Adipocyte (in vitro differentiated cells): ENCODE measurements around the gene FREM2.

Experiments used
- DNase-seq: peaks from one replicate; pipeline ENCODE4 v3.0.0-alpha.2; 2015; ENCODE audit warnings: low read depth
- H3K27me3 ChIP-seq: replicated peaks from 2 replicates; pipeline ENCODE4 v1.7.0; 2013; ENCODE audit warnings: mild to moderate bottlenecking, low read length, moderate library complexity; ENCODE audit not compliant: control insufficient read depth, insufficient read depth
- H3K36me3 ChIP-seq: 2 replicates; pipeline ENCODE4 v1.7.0; 2013; ENCODE audit warnings: low read length, mild to moderate bottlenecking, moderate library complexity; ENCODE audit not compliant: control insufficient read depth, insufficient read depth, severe bottlenecking
- H3K4me1 ChIP-seq: 2 replicates; pipeline ENCODE4 v1.7.0; 2013; ENCODE audit warnings: mild to moderate bottlenecking, low read length, moderate library complexity; ENCODE audit not compliant: control insufficient read depth, insufficient read depth
- H3K4me3 ChIP-seq: 2 replicates; pipeline ENCODE4 v1.7.0; 2013; ENCODE audit warnings: mild to moderate bottlenecking, low read length, moderate library complexity
- H3K9ac ChIP-seq: 2 replicates; pipeline ENCODE4 v1.7.0; 2013; ENCODE audit warnings: mild to moderate bottlenecking, low read length, moderate library complexity
- H3K9me3 ChIP-seq: 2 replicates; pipeline ENCODE4 v1.7.0; 2013; ENCODE audit warnings: mild to moderate bottlenecking, low read length, moderate library complexity; ENCODE audit not compliant: control insufficient read depth

The FREM2 gene

GRCh38 chr13:38686577-38687245, at the start of gene FREM2:
Gene FREM2 (plus strand): TSS chr13:38687077. CDS start chr13:38687345, 268 bp downstream.
- H3K36me3 ChIP-seq = no peaks in the 10 kb centered on the region
- no peaks in the 10 kb centered on the region for H3K9me3 ChIP-seq
- peaks cover 18% of the 10 kb centered on the region for H3K4me1 ChIP-seq
- peak; percentile 34 for DNase-seq
- peak within 1 kb of the TSS; percentile 65 for H3K4me3 ChIP-seq
- H3K27me3 ChIP-seq = peaks cover 56% of the 10 kb centered on the region
- H3K9ac ChIP-seq = no peak within 1 kb of the TSS

GRCh38 chr13:38637576-38637975, 49.3 kb upstream of the FREM2 start:
- no peaks in the 10 kb centered on the region for H3K4me1 ChIP-seq
- no peaks in the 10 kb centered on the region for H3K27me3 ChIP-seq
- no peak overlapping the region for H3K9ac ChIP-seq
- H3K36me3 ChIP-seq = no peaks in the 10 kb centered on the region
- no peak overlapping the region for H3K4me3 ChIP-seq
- DNase-seq = no peak
- H3K9me3 ChIP-seq = no peaks in the 10 kb centered on the region

- Histone ChIP-seq H3K27me3 (no peaks in the 10 kb centered on the region), H3K9me3 (no peaks in the 10 kb centered on the region), H3K9ac (no peak overlapping the region), H3K4me3 (no peak overlapping the region), H3K36me3 (no peaks in the 10 kb centered on the region), H3K4me1 (no peaks in the 10 kb centered on the region)
- DNase-seq = peak; percentile 19
Observed at GRCh38 chr13:38641164-38641948, 45.5 kb upstream of the FREM2 start.

GRCh38 chr13:38647312-38647711, 39.6 kb upstream of the FREM2 start:
- Histone ChIP-seq H3K9me3 (no peaks in the 10 kb centered on the region), H3K36me3 (no peaks in the 10 kb centered on the region), H3K27me3 (no peaks in the 10 kb centered on the region), H3K4me3 (no peak overlapping the region), H3K9ac (no peak overlapping the region), H3K4me1 (no peaks in the 10 kb centered on the region)
- no peak for DNase-seq

GRCh38 chr13:38648912-38649311, 38.0 kb upstream of the FREM2 start:
- DNase-seq = no peak
- Histone ChIP-seq H3K4me3 (no peak overlapping the region), H3K9me3 (no peaks in the 10 kb centered on the region), H3K27me3 (no peaks in the 10 kb centered on the region), H3K36me3 (no peaks in the 10 kb centered on the region), H3K4me1 (no peaks in the 10 kb centered on the region), H3K9ac (no peak overlapping the region)

- Histone ChIP-seq H3K36me3 (no peaks in the 10 kb centered on the region), H3K9ac (no peak overlapping the region), H3K27me3 (no peaks in the 10 kb centered on the region), H3K4me1 (peaks cover 4% of the 10 kb centered on the region), H3K4me3 (no peak overlapping the region), H3K9me3 (no peaks in the 10 kb centered on the region)
- no peak for DNase-seq
Observed at GRCh38 chr13:38656699-38657098, 30.2 kb upstream of the FREM2 start.

GRCh38 chr13:38657191-38657590, 29.7 kb upstream of the FREM2 start:
- Histone ChIP-seq H3K27me3 (no peaks in the 10 kb centered on the region), H3K9me3 (no peaks in the 10 kb centered on the region), H3K4me3 (no peak overlapping the region), H3K4me1 (peaks cover 8% of the 10 kb centered on the region), H3K9ac (no peak overlapping the region), H3K36me3 (no peaks in the 10 kb centered on the region)
- DNase-seq = peak; percentile 2

- H3K4me1 ChIP-seq = peaks cover 12% of the 10 kb centered on the region
- H3K36me3 ChIP-seq = no peaks in the 10 kb centered on the region
- H3K9me3 ChIP-seq = no peaks in the 10 kb centered on the region
- H3K4me3 ChIP-seq = no peak overlapping the region
- DNase-seq = no peak
- no peak overlapping the region for H3K9ac ChIP-seq
- H3K27me3 ChIP-seq = no peaks in the 10 kb centered on the region
Observed at GRCh38 chr13:38658906-38659305, 28.0 kb upstream of the FREM2 start.

GRCh38 chr13:38661010-38661675, 25.7 kb upstream of the FREM2 start:
- peak; percentile 1 for DNase-seq
- Histone ChIP-seq H3K9me3 (no peaks in the 10 kb centered on the region), H3K4me1 (peaks cover 12% of the 10 kb centered on the region), H3K36me3 (no peaks in the 10 kb centered on the region), H3K9ac (no peak overlapping the region), H3K27me3 (no peaks in the 10 kb centered on the region), H3K4me3 (no peak overlapping the region)

- no peak overlapping the region for H3K9ac ChIP-seq
- no peaks in the 10 kb centered on the region for H3K9me3 ChIP-seq
- H3K27me3 ChIP-seq = peaks cover 6% of the 10 kb centered on the region
- no peaks in the 10 kb centered on the region for H3K36me3 ChIP-seq
- H3K4me3 ChIP-seq = no peak overlapping the region
- DNase-seq = peak; percentile 49
- H3K4me1 ChIP-seq = peaks cover 12% of the 10 kb centered on the region
Observed at GRCh38 chr13:38662362-38662761, 24.5 kb upstream of the FREM2 start.

- Histone ChIP-seq H3K9ac (no peak overlapping the region), H3K4me1 (peaks cover 12% of the 10 kb centered on the region), H3K27me3 (peaks cover 6% of the 10 kb centered on the region), H3K36me3 (no peaks in the 10 kb centered on the region), H3K4me3 (no peak overlapping the region), H3K9me3 (no peaks in the 10 kb centered on the region)
- DNase-seq = no peak
Observed at GRCh38 chr13:38664906-38665305, 22.0 kb upstream of the FREM2 start.
